ENCODE measurements around the gene CACNA2D3.

DNA sequence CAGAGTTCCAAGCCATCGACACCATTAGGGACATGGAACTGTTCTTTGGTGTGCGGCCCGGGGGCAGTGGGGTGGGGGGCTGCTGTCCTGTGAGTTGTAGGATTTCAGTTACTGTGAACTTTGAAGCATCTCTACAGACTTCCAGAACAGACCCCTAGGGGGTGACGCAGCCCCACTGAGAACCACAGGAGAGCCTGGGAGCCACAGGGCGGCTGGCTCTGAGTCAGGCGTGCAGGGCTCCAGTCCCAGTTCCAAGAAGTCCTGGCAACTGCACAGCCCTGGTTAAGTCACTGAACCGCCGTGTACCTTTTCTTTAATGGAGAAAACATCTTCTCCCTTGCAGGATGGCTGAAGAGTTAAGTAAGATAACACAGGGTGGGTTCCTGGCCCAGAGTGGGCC, 829.1 kb downstream of the CACNA2D3 start:
- peak; percentile 74 for TF ChIP-seq CTCF (IDR thresholded peaks at IDR 0.05; ENCODE audit: insufficient read depth, low read depth, low read length)
- TF ChIP-seq EZH2 (IDR thresholded peaks at IDR 0.05; ENCODE audit: insufficient read depth, low read length): no peak
